Muscle of arm (tissue), 14 donors: Measurements from ENCODE around the gene KCNRG. TPM values are rescaled to one million over a fixed set of nuclear protein-coding genes. Genes with fewer than 3 reads are reported as not detected.
"Not testable (repeated sequence)": the region's sequence is repeated elsewhere in the genome, so short reads cannot be mapped to it uniquely, and the experiment has no call there.

Experiments
- DNase-seq: peaks from one replicate; pipeline ENCODE4 v3.0.0-alpha.2; 2013
- long read RNA-seq, 11 donors: transcript quantifications; one replicate each; lab custom pipeline, GENCODE V29; 2026
- polyA plus RNA-seq, 12 donors: library from polyadenylated mRNA; unstranded; fragments of 120-200 nt; gene quantifications; one replicate each; pipeline ENCODE4 v1.2.1, GENCODE V29; 2013; ENCODE audit not compliant: insufficient read length in 12 of 12

Gene KCNRG, protein sequence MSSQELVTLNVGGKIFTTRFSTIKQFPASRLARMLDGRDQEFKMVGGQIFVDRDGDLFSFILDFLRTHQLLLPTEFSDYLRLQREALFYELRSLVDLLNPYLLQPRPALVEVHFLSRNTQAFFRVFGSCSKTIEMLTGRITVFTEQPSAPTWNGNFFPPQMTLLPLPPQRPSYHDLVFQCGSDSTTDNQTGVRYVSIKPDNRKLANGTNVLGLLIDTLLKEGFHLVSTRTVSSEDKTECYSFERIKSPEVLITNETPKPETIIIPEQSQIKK
- 1 to 10 TPM in 7 of 12 donors, under 1 TPM in 3, not detected in 2; 0.38 to 1.7 (median 1.1) TPM for polyA plus RNA-seq
- long read RNA-seq, donor 1, result 0 reads
- long read RNA-seq, donor 2, result 0 reads
- long read RNA-seq, donor 3, result 0 reads
- long read RNA-seq, donor 4, result 0 reads
- long read RNA-seq, donor 5, result 0 reads
- long read RNA-seq, donor 6, result 0 reads
- long read RNA-seq, donor 7, result 0 reads
- long read RNA-seq, donor 8, result 0 reads
- long read RNA-seq, donor 9, result 0 reads
- long read RNA-seq, donor 10, result 0 reads
- long read RNA-seq, donor 11, result 0 reads

DNA sequence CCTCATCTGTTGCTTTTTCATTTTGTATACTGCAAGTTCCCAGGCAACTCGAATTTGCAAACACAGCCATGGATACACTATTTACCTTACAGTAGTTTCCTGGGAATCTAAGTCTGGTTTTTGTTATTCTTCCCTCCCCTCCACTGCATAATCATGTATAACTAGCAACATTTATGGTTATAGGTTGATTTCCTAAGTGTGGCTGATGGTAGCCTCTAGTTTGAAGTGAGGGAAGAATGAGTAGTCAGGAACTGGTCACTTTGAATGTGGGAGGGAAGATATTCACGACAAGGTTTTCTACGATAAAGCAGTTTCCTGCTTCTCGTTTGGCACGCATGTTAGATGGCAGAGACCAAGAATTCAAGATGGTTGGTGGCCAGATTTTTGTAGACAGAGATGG, at the start of gene KCNRG:
Gene KCNRG, plus strand, starts transcription at position 187 of the 400 bp plus-strand sequence. Its CDS starts 50 bp downstream, at position 237.
- no peak for DNase-seq

DNA sequence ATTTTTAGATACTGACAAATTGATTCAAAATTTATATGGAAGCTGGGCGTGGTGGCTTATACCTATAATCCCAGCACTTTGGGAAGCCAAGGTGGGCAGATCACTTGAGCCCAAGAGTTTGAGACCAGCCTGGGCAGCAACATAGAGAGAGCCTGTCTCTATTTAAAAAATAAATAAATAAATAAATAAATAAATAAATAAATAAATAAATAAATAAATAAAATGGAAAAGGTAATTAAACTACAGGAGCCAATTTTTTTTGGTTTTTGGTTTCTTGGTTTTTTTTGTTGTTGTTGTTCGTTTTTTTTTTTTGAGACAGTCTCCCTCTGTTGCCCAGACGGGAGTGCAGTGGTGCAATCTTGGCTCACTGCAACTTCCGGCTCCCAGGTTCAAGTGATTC, 47.8 kb upstream of the KCNRG start:
- DNase-seq, result no peak

DNA sequence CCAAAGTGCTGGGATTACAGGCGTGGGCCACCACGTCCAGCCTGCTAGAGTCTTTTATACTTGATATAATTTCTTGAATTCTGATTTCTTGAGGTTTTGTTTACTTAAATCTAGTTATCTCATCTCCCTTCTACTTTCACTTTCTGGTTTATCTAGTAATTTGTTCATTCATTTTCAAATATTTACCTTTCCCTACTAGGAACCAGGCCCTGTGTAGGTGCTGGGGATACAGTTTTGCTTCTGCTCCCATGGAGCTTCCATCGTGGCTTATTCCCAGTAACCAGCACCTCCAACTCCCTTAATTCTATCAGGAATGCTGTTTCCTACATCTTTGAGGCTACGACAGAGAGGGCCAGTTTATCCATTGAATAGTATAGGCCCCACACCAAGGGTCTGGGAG, 42.5 kb upstream of the KCNRG start:
- no peak for DNase-seq

DNA sequence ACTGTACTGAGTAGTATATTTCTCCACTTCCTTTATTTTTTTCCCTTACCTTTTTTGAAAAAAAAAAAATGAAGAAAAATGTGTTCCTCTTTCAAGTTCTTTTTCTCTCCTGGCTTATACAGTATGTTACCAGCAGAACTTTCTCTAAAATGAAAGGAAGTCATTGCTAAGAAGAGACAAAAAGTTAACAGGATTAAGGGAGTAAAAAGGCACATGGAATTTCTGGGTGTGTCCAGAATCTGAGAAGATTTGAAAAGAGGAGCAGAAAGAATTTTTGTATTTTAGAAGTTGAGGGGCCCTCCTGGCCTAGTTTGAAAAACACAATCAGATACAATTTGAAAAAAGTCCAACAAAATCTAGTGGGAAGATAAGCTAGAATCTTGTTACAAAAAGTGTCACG, 39.4 kb upstream of the KCNRG start:
- DNase-seq, result no peak

DNA sequence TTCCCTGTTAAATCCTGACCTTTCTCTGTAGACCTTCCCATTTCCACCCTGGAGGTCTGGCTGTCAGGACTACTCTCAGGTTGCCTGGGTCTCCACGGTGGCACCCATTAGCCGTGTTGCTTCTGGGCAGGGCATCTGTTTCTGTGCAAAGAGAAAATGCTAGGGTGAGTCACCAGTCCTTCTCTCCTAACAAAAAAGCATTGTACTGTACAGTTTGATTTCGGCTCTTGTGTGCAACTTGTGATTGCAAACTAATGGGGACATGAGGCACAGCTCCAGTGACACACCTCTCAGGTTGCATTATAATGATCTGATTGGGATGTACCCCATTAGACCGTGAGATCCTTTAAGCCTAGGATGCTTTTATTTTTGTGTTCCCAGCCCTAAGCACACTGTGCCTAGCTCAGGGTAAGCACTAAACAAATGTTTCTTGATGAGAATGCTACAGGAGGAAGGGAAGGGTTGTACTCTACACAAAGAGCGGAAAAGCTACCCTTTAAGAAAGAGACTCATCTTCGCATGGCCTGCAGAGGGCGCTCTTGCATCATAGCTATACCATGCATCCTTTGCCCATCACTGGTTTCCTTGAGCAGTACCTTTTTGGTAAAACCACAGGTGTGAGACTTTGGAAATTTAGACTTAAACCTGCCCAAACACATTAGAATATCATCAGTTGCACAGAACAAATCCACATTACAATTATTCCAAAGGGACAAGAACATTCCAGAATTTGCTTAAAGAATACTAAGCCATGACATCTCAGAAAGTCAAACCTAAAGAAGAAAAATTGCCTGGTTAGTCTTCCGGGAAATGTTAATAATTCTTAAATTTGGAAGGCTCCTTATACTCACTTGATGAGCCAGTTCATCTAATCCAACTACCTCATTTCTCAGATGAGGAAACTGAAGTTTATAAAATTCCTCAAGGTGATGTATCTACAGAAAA, 38.7 kb upstream of the KCNRG start:
- peak; percentile 64 for DNase-seq

DNA sequence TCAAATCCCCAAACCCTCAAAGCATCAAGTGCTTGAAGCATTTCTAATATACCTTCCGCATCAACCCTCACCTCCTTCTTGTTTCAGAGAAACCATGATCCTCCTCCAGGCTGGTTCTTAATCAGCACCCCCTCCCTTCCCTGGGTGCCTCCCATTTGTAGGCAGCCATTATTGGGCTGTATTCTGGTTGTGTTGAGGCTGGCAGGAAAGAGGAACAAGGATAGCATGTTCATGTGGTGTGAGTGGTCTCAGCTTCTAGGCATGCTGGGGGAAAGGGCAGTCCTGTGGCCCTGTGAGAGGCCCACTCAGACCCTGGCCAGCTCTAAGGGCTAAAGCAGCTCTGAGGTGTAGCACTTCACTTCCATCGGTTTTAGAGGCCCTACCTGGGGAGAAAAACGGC, 37.3 kb upstream of the KCNRG start:
- DNase-seq, result no peak

DNA sequence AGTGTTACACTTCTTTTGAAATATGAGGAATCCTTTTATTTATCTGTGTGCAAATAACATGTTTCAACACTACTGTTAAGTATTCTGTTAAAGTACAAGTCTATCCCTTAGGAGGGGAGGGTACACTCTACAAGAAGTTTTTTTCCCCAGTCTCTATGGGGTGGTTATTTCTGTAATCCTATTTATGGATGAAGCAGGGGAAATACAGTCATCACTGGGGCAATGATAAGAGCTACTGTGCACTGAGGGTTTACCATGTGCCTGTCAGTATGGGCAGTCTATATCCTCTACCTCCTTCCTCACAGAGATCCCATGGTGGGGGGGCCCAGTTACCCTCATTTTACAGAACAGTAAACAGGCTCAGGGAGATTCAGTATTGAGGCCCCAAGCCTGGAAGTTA, 35.0 kb upstream of the KCNRG start:
- DNase-seq, result no peak

DNA sequence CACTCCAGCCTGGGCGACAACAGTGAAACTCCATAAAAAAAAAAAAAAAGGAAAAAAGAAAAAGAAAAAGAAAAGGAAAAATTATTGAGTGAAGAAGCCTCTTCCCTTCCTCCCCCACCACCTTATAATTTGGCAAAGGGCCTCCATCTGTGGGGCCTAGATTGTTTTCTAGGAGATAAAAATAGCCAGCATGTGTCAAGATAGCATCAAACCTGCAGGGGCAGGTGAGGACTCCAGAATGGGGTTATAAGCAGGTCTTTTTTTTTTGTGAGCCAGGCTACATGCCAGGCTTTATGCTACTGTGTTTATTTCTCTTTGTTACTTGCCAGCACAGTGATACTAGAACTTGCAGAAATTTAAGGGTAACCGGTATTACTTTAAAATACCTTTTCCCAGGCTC, 30.1 kb upstream of the KCNRG start:
- no peak for DNase-seq

DNA sequence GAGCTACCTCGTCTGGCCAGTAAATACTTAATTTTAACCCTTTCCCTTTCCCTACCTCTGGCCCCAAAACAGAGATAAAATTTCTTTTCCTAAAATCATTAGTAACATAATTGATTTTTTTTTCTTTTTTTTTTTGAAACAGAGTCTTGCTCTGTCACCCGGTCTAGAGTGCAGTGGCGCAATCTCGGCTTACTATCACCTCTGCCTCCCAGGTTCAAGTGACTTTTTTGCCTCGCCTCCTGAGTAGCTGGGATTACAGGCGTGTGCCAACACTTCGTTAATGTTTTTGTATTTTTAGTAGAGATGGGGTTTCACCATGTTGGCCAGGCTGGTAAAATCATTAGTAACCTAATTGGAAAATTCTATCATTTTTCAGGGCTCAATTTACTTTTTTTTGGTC, 28.8 kb upstream of the KCNRG start:
- DNase-seq, result no peak

DNA sequence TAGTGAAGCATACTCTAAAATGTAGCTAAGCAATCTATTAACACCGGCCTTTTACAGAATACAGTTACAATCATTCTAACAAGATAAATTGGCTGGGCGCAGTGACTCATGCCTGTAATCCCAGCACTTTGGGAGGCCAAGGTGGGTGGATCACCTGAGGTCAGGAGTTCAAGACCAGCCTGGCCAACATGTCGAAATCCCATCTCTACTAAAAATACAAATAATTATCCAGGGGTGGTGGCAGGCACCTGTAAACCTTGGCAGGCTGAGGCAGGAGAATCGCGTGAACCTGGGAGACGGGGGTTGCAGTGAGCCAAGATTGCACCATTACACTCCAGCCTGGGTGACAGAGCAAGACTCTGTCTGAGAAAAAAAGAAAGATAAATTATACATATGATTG, 24.6 kb upstream of the KCNRG start:
- not testable (repeated sequence) for DNase-seq

DNA sequence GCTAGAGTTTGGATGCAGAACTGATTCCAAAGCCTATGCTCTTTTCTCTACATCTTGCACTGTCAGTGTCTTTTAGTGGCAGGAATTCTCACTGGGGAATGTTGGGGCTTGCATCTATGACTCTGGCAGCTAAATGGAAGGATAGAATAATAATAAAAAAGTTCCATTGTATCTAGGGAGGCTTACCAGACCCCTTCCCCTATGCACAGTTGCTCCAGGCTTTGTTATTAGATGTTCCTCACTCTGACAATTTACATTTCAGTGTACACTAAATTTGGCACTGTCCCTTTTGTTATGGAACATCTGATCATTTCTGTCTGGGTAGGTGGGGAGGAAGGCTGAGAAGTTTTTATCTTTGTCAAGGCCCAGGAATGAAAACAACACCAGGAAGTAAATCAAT, 22.1 kb upstream of the KCNRG start:
- no peak for DNase-seq

DNA sequence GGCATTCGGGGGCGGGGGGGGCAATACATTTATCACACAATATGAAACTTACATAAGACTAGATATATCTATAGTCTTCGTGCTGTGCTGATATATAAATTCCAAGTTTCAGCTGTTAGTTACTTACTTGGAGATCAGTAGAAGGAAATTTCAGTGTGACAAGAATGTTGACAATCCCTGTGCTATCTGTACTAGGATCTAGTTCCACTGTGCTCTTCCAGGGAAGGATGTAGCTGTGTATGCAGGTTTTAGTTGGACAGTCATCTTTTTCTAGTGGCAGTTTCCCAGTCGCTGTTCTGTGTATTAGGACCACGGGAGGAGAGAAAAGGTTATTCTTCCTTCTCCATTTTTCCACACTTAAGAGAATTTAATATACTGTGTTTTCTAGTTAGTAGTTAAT, 21.6 kb upstream of the KCNRG start:
- no peak for DNase-seq

DNA sequence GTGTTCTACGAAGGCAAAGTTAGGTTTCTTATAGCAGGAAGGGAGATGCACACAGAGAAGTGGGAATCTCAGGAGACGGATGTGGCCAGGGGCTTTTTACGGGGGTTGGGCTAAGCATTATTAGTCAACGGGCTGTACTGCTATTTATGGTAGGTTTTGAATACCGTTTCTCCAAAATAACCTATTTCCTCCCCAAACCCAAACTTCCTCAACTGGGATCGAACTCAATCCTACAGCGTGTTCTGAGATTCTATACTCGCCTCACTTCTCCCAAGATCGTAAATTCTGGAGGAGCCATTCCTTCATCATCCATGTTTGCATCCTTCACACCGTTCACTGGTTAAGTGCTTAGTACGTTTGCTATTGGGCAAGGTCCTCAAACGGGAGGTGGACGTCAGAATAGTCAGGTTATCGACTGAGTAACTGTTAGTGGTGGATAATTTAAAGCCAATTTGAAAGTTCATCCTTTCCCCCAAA, 19.6 kb upstream of the KCNRG start:
- peak; percentile 48 for DNase-seq

DNA sequence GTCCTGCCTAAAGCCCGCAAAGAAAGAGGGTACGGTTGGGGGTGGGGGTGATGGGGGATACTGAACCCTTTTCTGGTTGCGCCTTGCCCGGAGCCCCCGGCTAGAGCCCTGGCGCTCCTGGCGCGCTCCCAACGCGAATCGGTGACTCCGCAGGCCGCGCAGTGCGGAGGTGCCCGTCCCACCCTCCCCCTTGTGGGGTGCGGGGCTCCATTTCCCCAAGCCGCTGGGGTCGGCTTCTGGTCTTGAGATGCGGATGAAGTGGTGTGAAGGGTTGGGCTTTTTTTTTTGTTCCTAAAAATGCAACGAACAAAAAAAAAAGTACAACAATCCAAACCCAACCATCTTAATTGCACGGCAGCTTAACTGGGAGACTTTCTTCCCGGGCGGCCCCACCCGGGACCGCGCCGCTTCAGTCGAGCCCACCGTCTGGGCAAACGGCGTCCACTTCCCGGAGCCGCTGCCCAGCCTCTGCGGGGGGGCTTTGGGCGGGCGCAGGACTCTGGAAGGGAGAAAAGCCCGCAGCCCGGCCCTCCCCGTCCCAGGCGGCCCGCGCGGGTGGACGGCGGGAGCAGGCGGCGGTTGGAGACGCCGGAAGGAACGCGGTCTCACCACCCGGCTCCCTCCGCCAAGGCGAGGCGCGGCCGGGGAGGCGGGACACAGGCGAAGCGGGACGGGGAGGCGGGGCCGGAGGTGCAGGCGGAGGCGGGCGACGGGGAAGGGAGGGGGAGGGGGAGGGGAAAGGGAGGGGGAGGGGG, 18.9 kb upstream of the KCNRG start:
- peak; percentile 89 for DNase-seq

DNA sequence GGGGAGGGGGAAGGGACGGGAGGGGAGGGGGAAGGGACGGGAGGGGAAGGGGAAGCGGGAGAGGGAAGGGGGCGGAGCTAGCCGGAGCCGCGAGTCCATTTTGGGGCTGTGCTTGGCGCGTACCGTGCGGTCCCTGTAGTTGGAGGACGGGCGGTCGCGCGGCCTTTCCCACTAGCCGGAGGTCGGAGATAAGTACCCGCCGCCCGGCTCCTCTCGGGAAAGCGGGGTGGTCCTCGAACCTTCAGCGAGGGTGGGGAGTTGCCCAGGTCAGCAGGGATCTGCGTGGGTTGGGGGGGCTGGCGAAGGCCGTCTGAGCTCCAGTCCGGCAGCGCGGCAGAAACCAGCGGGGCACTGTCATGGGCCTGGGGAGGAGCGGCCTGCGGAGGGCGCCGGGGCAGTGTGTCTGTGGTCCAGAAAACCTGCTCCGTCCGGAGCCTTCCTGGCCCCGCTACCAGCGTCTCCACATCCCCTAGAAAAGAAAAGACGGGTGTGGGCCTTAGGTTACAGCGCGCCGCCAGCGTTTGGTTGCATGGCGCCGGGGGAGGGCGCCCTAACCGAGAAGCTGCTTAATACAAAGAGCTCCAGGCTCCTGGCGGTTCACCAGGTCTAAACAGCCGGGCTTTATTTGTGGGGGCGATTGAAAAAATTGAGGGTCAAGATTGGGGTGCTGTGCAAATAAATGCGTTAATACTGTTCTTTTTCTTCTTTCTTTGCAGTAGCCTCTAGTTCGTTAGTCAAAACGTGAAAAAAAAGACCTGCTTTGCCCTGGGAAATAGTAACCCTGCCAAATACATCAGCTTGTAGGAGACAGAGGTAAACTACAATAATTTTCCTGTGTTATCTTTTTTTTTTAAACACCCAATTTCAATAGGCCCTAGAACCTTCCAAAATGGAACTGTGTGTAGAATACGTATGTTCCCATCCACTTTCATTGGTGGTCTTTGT, 18.0 kb upstream of the KCNRG start, which contains the start of gene TRIM13:
Gene TRIM13, plus strand, starts transcription at position 92 of the 945 bp plus-strand sequence. CDS start 14,899 bp downstream, outside the sequence.
- peak; percentile 93 for DNase-seq

DNA sequence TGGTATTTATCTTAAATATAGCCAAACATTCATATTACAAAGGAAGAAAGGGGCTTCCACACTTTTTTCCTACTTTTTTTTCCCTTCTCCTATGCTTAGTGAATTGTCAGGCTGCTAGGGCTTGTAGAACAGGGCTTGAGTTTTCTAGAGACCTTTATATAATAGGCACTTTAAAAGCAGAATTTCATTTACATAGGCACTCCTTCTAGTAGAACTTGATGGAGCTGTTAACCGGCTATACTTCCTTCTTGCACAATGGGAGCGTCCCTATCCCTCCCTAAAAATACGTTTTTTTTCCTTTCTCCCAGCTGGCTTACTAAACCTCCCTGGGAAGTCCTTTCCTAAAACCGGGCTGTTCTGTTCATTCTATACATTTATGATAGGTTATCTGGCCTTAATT, 17.3 kb upstream of the KCNRG start:
- no peak for DNase-seq

DNA sequence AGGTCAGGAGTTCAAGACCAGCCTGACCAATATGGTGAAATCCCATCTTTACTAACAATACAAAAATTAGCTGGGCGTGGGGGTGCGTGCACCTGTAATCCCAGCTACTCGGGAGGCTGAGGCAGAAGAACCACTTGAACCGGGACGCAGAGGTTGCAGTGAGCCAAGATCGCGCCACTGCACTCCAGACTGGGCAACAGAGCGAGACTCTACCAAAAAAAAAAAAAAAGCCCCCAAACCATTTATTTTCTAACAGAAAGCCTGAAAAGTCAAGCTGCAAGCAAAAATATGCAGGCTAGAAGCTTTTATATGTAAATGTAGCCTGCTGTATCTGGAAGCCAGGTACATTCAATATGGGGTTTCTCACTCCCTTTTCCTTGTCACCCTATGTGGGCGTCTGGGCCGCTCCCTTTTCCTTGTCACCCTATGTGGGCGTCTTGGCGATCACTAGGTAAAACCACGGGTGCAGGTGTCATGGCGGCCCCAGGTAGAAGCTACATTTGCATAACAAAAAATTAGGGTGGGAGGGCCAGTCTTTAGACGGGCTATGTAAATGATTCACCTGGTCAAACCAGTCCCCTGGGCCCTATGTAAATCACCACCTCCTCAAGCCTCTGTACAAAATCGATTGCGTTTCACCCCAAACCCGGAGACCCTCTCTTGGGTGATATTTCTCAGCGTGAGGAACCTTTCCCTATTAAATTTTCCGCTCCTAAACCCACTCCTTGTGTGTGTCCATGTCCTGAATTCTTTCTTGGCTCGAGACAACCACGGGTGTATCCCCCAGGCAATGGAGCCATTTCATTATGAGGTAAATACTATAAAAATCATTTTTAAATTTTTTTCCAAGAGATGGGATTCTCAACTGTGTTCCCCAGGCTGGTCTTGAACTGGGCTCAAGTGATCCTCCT, 16.3 kb upstream of the KCNRG start:
- no peak for DNase-seq

DNA sequence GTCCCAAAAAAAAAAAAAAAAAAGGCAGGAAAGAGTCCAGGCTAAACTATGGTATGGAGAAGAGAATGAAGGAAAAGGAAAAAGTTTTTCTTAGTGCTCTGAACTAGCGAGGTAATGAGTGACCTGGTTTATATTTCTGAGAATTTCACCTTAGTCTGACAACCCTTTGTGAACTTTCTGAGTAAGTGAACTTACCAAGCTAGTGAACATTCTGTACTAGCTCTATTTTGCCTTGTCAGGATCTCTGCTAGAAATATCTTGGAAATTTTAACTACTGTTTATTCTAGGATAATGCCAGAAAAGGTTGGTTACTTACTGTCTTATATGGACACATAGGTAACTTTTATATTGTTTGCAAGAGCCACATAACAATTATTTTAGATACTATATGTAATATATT, 14.0 kb upstream of the KCNRG start:
- DNase-seq, result no peak
